Progenitor cell of endocrine pancreas (in vitro differentiated cells): ENCODE data around the gene NDST3. TPM values are rescaled to one million over a fixed set of nuclear protein-coding genes. Genes with fewer than 3 reads are reported as not detected.

Experiments
- DNase-seq: peaks from one replicate; pipeline ENCODE4 v3.0.0; 2021; ENCODE audit warnings: low spot score; ENCODE audit not compliant: unreplicated experiment
- H3K27ac Mint-ChIP-seq: 2 replicates; pipeline ENCODE4 v1.8.0; 2021; ENCODE audit warnings: mild to moderate bottlenecking, moderate library complexity, mixed read lengths
- H3K27me3 Mint-ChIP-seq: 2 replicates; pipeline ENCODE4 v1.8.0; 2021; ENCODE audit warnings: mixed read lengths
- H3K36me3 Mint-ChIP-seq: 2 replicates; pipeline ENCODE4 v1.8.0; 2022; ENCODE audit warnings: mixed read lengths; ENCODE audit not compliant: insufficient read depth
- H3K4me1 Mint-ChIP-seq: 2 replicates; pipeline ENCODE4 v1.8.0; 2021; ENCODE audit warnings: low read depth, mixed read lengths
- H3K4me3 Mint-ChIP-seq: 2 replicates; pipeline ENCODE4 v1.8.0; 2021; ENCODE audit warnings: low read depth, mild to moderate bottlenecking, moderate library complexity, mixed read lengths
- H3K9me3 Mint-ChIP-seq: 2 replicates; pipeline ENCODE4 v1.8.0; 2021; ENCODE audit warnings: low read depth, mixed read lengths
- long read RNA-seq: library from polyadenylated mRNA; unstranded; transcript quantifications from one replicate; pipeline ENCODE4 v2.0.0, GENCODE V29; 2020
- total RNA-seq: library from RNA; stranded (reverse); gene quantifications from 2 replicates; pipeline ENCODE4 v1.2.1, GENCODE V29; 2021
- TF ChIP-seq, protein P1 (sequence below): fragments of 200-600 bp; sonication (generic); IDR thresholded peaks from one replicate; pipeline ENCODE4 v1.5.0; 2021; ENCODE audit warnings: antibody characterized with exemption, mild to moderate bottlenecking; ENCODE audit not compliant: unreplicated experiment

NDST3 gene
- 1.8 and 2.0 TPM in 2 replicates for total RNA-seq
- long read RNA-seq, partial matches to known transcripts: 0 of 4 reads
- long read RNA-seq, other reads (novel, unspliced or antisense): 4 of 4 reads

GRCh38 chr4:118034053-118034785, at the start of gene NDST3:
Gene NDST3 (plus strand): TSS chr4:118034486. CDS start chr4:118053911, 19,425 bp downstream.
- Mint-ChIP-seq H3K9me3 (no peaks in the 10 kb centered on the region), H3K27ac (no peak within 1 kb of the TSS), H3K27me3 (peaks cover 27% of the 10 kb centered on the region), H3K36me3 (no peaks in the 10 kb centered on the region), H3K4me3 (peak within 1 kb of the TSS; percentile 71), H3K4me1 (peaks cover 1% of the 10 kb centered on the region)
- peak; percentile 41 for DNase-seq
- TF ChIP-seq, protein P1, sequence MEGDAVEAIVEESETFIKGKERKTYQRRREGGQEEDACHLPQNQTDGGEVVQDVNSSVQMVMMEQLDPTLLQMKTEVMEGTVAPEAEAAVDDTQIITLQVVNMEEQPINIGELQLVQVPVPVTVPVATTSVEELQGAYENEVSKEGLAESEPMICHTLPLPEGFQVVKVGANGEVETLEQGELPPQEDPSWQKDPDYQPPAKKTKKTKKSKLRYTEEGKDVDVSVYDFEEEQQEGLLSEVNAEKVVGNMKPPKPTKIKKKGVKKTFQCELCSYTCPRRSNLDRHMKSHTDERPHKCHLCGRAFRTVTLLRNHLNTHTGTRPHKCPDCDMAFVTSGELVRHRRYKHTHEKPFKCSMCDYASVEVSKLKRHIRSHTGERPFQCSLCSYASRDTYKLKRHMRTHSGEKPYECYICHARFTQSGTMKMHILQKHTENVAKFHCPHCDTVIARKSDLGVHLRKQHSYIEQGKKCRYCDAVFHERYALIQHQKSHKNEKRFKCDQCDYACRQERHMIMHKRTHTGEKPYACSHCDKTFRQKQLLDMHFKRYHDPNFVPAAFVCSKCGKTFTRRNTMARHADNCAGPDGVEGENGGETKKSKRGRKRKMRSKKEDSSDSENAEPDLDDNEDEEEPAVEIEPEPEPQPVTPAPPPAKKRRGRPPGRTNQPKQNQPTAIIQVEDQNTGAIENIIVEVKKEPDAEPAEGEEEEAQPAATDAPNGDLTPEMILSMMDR: peak; percentile 66

- H3K27ac Mint-ChIP-seq: no peak overlapping the region
- H3K4me1 Mint-ChIP-seq: no peaks in the 10 kb centered on the region
- no peaks in the 10 kb centered on the region for H3K36me3 Mint-ChIP-seq
- DNase-seq: no peak
- TF ChIP-seq, protein P1: no peak
- H3K4me3 Mint-ChIP-seq: no peak overlapping the region
- H3K9me3 Mint-ChIP-seq: no peaks in the 10 kb centered on the region
- no peaks in the 10 kb centered on the region for H3K27me3 Mint-ChIP-seq
These were observed 48.0 kb upstream of the NDST3 start for GRCh38 chr4:117986321-117986720.

DNA sequence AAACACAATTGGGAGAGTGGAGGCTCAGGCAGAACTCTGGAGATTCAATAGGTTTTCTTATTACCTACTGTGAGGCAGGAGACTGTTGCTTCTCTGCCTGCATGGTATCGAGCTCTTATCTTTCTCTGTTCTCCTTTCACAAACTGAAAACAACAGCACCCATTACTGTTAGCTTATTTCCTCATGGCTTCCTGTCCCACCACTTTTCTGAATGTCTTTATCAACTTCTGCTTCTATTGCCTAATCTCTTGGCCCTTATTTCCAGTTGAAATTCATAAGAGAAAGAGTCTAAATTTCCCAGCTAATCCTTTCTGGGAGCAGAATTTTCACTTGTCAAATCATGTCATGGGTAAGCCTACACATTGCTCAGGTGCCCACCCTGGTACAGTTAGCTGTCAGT, 46.8 kb upstream of the NDST3 start:
- Mint-ChIP-seq H3K27ac (no peak overlapping the region), H3K36me3 (no peaks in the 10 kb centered on the region), H3K9me3 (no peaks in the 10 kb centered on the region), H3K4me3 (no peak overlapping the region), H3K27me3 (no peaks in the 10 kb centered on the region), H3K4me1 (no peaks in the 10 kb centered on the region)
- TF ChIP-seq, protein P1: no peak
- no peak for DNase-seq

GRCh38 chr4:117996891-117997290, 37.4 kb upstream of the NDST3 start:
- H3K9me3 Mint-ChIP-seq: no peaks in the 10 kb centered on the region
- H3K36me3 Mint-ChIP-seq: no peaks in the 10 kb centered on the region
- no peak for DNase-seq
- no peak overlapping the region for H3K4me3 Mint-ChIP-seq
- H3K27me3 Mint-ChIP-seq: no peaks in the 10 kb centered on the region
- TF ChIP-seq, protein P1: no peak
- no peaks in the 10 kb centered on the region for H3K4me1 Mint-ChIP-seq
- no peak overlapping the region for H3K27ac Mint-ChIP-seq

GRCh38 chr4:118004088-118004487, 30.2 kb upstream of the NDST3 start:
- Mint-ChIP-seq H3K4me3 (no peak overlapping the region), H3K4me1 (no peaks in the 10 kb centered on the region), H3K36me3 (no peaks in the 10 kb centered on the region), H3K27ac (no peak overlapping the region), H3K27me3 (no peaks in the 10 kb centered on the region), H3K9me3 (no peaks in the 10 kb centered on the region)
- TF ChIP-seq, protein P1: no peak
- no peak for DNase-seq
